Stimulated activated CD8-positive, alpha-beta memory T cell treated with anti-CD3 and anti-CD28 coated beads, Interleukin-7, amount 100 ng/mL, for 48 hours (primary cell): Measurements from ENCODE around the gene TMEM38B.
"Not testable (repeated sequence)": the region's sequence is repeated elsewhere in the genome, so short reads cannot be mapped to it uniquely, and the experiment has no call there.

Experiments used
- DNase-seq, 2 donors: peaks; one replicate each; pipeline ENCODE4 v3.0.0-alpha.2; 2020; ENCODE audit warnings: low read depth in 1 of 2; ENCODE audit errors: extremely low read depth in 1 of 2

TMEM38B gene

GRCh38 chr9:105714020-105714331 lies 19.6 kb downstream of the TMEM38B start:
- no peak for DNase-seq

- DNase-seq, result no peak
Observed at GRCh38 chr9:105716146-105716545, 21.8 kb downstream of the TMEM38B start.

GRCh38 chr9:105722099-105722498 lies 27.8 kb downstream of the TMEM38B start:
- no peak for DNase-seq

GRCh38 chr9:105725370-105725769 lies 31.0 kb downstream of the TMEM38B start:
- DNase-seq, result no peak

GRCh38 chr9:105728230-105728629 lies 33.9 kb downstream of the TMEM38B start:
- not testable (repeated sequence) for DNase-seq

GRCh38 chr9:105731420-105731819 lies 37.1 kb downstream of the TMEM38B start:
- DNase-seq, result not testable (repeated sequence)

GRCh38 chr9:105735366-105735765 lies 41.0 kb downstream of the TMEM38B start:
- DNase-seq, result no peak

GRCh38 chr9:105737205-105737604 lies 42.9 kb downstream of the TMEM38B start:
- DNase-seq, result no peak

- no peak for DNase-seq
Observed at GRCh38 chr9:105742088-105742487, 47.7 kb downstream of the TMEM38B start.

- not testable (repeated sequence) for DNase-seq
Observed at GRCh38 chr9:105747325-105747724, 53.0 kb downstream of the TMEM38B start.

- DNase-seq, result no peak
Observed at GRCh38 chr9:105751761-105752160, 57.4 kb downstream of the TMEM38B start.

- no peak for DNase-seq
Observed at GRCh38 chr9:105757496-105758251, 63.3 kb downstream of the TMEM38B start.

GRCh38 chr9:105760053-105760452 lies 65.7 kb downstream of the TMEM38B start:
- DNase-seq, result no peak

GRCh38 chr9:105782561-105783494 lies 88.5 kb downstream of the TMEM38B start:
- DNase-seq, result not testable (repeated sequence)

GRCh38 chr9:105783495-105783872 lies 89.1 kb downstream of the TMEM38B start:
- not testable (repeated sequence) for DNase-seq

- not testable (repeated sequence) for DNase-seq
Observed at GRCh38 chr9:105786796-105787195, 92.5 kb downstream of the TMEM38B start.

GRCh38 chr9:105816202-105816744 lies 121.9 kb downstream of the TMEM38B start:
- DNase-seq, result no peak

- DNase-seq, result no peak
Observed at GRCh38 chr9:105816981-105817380, 122.6 kb downstream of the TMEM38B start.

- no peak for DNase-seq
Observed at GRCh38 chr9:105818903-105819302, 124.6 kb downstream of the TMEM38B start.

- DNase-seq, result no peak
Observed at GRCh38 chr9:105822814-105823213, 128.5 kb downstream of the TMEM38B start.
